Measurements from ENCODE around the gene ATP6V1G2.

ATP6V1G2 gene

DNA sequence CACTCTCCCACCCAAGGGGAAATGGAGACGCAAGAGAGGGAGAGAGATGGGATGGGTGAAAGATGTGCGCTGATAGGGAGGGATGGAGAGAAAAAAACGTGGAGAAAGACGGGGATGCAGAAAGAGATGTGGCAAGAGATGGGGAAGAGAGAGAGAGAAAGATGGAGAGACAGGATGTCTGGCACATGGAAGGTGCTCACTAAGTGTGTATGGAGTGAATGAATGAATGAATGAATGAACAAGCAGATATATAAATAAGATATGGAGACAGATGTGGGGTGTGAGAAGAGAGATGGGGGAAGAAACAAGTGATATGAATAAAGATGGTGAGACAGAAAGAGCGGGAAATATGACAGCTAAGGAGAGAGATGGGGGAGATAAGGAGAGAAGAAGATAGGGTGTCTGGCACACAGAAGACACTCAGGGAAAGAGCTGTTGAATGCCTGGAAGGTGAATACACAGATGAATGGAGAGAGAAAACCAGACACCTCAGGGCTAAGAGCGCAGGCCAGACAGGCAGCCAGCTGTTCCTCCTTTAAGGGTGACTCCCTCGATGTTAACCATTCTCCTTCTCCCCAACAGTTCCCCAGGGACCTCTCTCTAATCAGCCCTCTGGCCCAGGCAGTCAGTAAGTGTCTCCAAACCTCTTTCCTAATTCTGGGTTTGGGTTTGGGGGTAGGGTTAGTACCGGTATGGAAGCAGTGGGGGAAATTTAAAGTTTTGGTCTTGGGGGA lies 29.7 kb upstream of the ATP6V1G2 start:
- DNase-seq (ENCODE audit: low spot score), result no peak

DNA sequence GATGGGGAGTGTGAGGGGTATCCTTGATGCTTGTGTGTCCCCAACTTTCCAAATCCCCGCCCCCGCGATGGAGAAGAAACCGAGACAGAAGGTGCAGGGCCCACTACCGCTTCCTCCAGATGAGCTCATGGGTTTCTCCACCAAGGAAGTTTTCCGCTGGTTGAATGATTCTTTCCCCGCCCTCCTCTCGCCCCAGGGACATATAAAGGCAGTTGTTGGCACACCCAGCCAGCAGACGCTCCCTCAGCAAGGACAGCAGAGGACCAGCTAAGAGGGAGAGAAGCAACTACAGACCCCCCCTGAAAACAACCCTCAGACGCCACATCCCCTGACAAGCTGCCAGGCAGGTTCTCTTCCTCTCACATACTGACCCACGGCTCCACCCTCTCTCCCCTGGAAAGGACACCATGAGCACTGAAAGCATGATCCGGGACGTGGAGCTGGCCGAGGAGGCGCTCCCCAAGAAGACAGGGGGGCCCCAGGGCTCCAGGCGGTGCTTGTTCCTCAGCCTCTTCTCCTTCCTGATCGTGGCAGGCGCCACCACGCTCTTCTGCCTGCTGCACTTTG lies 29.0 kb upstream of the ATP6V1G2 start, which contains the start of gene TNF:
Gene TNF, plus strand, starts transcription at position 231 of the 567 bp plus-strand sequence. Its CDS starts 177 bp downstream, at position 408.
- DNase-seq (ENCODE audit: low spot score), result peak; percentile 50

DNA sequence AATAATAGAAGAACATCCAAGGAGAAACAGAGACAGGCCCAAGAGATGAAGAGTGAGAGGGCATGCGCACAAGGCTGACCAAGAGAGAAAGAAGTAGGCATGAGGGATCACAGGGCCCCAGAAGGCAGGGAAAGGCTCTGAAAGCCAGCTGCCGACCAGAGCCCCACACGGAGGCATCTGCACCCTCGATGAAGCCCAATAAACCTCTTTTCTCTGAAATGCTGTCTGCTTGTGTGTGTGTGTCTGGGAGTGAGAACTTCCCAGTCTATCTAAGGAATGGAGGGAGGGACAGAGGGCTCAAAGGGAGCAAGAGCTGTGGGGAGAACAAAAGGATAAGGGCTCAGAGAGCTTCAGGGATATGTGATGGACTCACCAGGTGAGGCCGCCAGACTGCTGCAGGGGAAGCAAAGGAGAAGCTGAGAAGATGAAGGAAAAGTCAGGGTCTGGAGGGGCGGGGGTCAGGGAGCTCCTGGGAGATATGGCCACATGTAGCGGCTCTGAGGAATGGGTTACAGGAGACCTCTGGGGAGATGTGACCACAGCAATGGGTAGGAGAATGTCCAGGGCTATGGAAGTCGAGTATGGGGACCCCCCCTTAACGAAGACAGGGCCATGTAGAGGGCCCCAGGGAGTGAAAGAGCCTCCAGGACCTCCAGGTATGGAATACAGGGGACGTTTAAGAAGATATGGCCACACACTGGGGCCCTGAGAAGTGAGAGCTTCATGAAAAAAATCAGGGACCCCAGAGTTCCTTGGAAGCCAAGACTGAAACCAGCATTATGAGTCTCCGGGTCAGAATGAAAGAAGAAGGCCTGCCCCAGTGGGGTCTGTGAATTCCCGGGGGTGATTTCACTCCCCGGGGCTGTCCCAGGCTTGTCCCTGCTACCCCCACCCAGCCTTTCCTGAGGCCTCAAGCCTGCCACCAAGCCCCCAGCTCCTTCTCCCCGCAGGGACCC lies 28.0 kb upstream of the ATP6V1G2 start:
- no peak for DNase-seq (ENCODE audit: low spot score)

DNA sequence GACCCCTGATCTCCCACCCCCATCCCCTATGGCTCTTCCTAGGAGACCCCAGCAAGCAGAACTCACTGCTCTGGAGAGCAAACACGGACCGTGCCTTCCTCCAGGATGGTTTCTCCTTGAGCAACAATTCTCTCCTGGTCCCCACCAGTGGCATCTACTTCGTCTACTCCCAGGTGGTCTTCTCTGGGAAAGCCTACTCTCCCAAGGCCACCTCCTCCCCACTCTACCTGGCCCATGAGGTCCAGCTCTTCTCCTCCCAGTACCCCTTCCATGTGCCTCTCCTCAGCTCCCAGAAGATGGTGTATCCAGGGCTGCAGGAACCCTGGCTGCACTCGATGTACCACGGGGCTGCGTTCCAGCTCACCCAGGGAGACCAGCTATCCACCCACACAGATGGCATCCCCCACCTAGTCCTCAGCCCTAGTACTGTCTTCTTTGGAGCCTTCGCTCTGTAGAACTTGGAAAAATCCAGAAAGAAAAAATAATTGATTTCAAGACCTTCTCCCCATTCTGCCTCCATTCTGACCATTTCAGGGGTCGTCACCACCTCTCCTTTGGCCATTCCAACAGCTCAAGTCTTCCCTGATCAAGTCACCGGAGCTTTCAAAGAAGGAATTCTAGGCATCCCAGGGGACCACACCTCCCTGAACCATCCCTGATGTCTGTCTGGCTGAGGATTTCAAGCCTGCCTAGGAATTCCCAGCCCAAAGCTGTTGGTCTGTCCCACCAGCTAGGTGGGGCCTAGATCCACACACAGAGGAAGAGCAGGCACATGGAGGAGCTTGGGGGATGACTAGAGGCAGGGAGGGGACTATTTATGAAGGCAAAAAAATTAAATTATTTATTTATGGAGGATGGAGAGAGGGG lies 27.1 kb upstream of the ATP6V1G2 start:
- no peak for DNase-seq (ENCODE audit: low spot score)

DNA sequence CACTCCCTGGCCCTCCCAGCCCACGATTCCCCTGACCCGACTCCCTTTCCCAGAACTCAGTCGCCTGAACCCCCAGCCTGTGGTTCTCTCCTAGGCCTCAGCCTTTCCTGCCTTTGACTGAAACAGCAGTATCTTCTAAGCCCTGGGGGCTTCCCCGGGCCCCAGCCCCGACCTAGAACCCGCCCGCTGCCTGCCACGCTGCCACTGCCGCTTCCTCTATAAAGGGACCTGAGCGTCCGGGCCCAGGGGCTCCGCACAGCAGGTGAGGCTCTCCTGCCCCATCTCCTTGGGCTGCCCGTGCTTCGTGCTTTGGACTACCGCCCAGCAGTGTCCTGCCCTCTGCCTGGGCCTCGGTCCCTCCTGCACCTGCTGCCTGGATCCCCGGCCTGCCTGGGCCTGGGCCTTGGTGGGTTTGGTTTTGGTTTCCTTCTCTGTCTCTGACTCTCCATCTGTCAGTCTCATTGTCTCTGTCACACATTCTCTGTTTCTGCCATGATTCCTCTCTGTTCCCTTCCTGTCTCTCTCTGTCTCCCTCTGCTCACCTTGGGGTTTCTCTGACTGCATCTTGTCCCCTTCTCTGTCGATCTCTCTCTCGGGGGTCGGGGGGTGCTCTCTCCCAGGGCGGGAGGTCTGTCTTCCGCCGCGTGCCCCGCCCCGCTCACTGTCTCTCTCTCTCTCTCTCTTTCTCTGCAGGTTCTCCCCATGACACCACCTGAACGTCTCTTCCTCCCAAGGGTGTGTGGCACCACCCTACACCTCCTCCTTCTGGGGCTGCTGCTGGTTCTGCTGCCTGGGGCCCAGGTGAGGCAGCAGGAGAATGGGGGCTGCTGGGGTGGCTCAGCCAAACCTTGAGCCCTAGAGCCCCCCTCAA lies 25.9 kb upstream of the ATP6V1G2 start, which contains the start of gene LTA:
Gene LTA, plus strand, starts transcription at position 249 of the 871 bp plus-strand sequence. Its CDS starts 454 bp downstream, at position 703.
- DNase-seq (ENCODE audit: low spot score), result no peak

DNA sequence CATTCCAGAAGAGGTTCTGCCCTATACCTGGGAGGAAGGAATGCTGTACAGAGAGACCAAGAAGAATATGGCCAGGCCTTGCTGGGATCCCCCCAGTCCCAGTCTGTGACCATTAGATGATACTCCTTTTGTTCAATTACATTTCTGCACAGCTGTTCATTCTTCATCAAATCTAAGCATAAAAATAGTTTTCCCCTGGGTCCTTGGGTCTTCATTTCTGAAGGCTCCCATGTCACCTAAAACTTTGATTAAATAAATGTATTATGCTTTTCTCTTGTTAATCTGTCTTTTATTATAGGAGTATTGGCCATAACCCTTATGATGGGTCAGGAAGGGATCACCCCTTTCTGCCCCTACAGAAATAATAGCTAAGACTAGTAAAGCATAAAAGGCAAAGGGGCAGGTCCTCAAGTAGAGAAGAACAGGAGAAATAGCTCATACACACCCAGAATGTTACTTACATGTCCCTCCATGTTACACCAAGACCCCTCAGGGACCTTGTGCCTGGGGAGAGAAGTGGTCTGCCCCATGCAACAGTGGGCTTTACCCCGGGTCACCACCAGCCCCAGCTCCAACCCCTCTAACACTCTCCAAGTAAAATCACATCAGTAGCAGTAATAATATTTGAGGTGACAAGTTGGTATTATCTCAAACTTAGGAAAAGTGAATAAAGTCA lies 23.6 kb upstream of the ATP6V1G2 start:
- DNase-seq (ENCODE audit: low spot score), result no peak

DNA sequence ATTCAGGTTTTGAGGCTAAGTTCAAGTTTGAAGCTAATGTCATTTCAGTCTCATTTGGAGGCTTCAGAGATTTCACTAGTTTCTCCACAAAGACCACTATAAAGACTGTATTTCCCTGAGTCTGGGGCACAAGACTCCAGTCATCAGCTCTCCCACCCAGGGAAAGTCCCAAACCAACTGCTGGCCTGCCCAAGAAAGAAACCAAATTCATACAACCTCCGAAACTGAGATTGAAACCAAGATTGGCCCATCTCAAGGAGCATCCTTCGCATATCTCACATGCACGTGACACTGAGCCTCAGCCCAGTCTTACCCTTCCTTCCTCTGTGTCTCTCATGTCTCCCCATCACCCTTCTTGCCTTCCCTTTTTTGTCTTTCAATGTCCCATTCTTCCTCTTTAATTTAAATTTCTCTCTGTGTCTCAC lies 22.1 kb upstream of the ATP6V1G2 start:
- DNase-seq (ENCODE audit: low spot score), result peak; percentile 16

DNA sequence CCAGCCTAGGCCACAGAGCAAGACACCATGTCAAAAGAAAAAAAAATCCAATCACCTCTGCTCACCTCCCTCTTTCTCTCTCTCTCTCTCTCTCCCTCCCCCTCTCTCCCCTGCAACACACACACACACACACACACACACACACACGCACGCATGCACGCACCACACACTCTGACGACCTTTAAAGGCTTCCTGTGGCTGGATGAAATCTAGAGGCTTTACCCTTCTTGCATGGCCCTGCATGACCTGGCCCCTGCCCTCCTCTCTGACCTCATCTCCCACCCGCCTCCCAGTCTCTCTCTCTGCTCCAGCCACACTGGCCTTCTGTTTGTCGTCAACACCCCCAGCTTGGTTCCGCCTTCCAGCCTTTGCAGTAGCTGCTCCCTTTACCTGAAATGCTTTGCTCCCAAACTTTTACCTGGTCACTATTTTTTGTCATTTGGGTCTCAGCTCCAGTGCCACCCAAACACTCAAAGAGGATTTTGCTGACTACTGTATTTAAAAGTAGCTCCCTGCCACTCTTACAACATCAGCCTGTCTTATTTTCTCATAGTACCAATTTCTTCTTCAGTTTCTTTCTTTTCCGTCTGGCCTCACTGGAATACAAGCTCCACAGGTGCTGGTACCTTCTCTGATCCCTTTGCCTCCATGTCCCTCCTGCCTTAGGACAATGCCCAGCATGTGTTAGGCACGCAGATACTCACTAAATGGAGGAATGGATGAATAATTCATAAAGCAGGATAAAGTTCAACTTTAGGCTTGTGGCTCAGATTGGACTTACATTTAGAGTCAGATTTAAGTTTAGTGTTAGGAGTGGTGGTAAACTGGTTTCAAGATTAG lies 21.3 kb upstream of the ATP6V1G2 start:
- no peak for DNase-seq (ENCODE audit: low spot score)

DNA sequence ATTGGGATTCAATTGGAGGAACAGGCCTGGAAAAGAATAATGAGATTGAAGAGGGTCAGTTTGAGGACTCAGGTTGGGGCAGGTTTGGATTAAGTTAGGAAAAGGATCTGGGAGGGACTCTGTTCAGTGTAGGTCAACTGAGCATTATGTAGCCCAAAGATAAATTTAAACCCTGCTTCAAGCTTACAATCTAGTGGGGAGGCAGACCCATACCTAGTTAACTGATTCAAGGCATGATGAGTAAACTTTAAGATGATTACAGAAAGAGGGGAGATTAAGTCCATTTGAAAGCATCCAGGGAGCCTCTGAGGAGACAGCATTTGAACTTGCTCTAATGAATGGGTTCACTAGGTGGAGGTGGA lies 14.3 kb upstream of the ATP6V1G2 start:
- no peak for DNase-seq (ENCODE audit: low spot score)

DNA sequence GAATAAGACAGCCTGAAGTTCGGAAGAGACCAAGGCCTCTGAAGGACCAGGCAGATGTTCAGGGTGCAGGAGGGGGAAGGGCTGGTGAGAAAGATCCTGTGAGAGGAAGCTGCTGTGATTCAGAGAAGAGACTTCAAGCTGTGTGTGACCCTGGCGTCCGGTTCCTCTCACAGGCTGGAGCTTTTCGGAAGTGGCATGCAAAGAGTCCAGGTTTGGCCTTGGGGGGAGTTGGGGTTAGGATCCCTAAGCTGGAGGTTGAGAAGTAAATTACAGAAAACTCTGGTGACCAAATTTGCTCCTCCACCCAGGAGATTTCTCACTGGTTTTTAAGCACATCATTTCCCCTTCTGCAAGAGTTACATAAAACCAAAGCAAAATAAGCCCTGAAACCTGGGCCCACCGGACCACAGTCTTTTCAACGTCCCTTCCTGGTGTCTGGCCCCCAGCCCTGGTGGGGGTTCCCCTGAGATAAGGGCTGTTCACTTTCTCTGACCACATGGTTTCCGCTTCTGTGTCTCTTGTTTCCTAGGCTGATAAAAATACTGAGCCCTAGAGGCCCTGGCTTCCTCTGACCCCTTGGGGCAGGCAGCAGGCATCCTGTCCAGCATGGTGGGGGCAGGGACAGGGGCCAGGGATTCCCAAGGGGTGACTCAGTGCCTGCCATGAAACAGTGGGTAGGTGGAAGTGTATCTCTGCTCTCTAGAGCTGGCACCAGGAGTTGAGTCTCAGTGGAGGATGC lies 13.7 kb upstream of the ATP6V1G2 start:
- peak; percentile 57 for DNase-seq (ENCODE audit: low spot score)

DNA sequence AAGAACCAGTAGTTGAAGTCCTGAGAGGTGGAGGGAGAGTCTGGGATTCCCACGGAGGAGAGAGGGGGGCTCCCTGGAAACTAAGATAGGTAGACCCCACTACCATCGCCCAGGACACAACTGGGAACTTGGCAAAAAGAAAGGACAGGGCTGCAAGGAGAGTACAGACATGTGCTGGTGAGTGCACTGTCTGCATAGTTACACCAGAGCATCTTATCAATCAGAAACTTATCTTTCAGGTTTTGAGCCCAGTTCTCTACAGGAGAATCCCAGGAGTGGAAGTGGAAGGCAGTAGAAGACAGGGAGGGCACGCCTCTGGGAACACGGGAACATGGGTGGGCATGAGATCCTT lies 13.2 kb upstream of the ATP6V1G2 start:
- no peak for DNase-seq (ENCODE audit: low spot score)

DNA sequence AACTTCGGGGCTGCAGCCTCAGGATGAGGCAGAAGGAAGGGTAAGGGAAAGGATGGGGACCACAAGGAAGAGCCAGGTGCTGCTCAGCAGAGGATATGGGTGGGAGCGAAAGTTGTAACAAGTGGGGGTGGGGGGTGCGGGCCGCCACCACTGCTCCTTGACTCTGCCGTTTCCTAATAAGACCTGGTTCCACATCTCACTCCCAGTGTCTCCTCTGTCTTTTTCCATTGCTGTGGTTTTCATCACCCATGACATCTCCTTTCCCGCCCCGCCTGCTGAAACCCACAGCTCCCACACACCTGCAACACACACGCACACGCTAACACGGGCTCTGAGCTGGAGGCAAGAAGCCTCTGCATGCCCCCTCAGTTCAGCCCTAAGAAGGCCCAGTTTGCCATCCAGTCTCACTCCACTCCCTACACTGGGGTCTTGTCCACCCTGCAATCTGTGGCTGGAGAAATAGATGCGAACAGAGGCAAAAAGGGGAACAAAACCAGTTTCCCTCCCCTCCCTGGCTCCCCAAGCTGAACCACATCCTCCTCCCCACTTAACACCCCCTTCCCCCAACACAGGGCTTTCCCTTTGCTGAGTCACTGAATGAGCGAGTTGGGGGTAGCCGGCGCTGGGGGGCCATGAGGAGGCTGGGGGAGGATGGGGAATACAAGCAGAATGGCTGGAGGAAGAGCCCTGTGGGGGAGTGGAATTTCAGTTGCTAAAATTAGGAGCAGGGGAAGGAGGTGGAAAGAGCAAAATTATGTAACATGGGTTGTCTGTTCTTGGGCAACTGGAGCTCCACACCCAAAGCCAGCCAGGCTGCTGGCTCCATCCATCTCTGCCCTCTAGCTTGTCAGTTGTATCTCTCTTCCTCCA lies 12.5 kb upstream of the ATP6V1G2 start:
- DNase-seq (ENCODE audit: low spot score), result peak; percentile 41

DNA sequence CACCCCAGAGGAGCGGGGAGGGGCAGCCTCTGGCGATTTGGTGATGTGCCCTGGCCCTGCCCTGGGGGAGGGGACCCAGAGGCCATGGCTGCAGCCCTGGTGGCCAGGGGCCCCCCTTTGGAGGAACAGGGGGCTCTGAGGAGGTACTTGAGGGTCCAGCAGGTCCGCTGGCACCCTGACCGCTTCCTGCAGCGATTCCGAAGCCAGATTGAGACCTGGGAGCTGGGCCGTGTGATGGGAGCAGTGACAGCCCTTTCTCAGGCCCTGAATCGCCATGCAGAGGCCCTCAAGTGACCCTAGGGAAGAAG lies 11.9 kb upstream of the ATP6V1G2 start:
- no peak for DNase-seq (ENCODE audit: low spot score)

DNA sequence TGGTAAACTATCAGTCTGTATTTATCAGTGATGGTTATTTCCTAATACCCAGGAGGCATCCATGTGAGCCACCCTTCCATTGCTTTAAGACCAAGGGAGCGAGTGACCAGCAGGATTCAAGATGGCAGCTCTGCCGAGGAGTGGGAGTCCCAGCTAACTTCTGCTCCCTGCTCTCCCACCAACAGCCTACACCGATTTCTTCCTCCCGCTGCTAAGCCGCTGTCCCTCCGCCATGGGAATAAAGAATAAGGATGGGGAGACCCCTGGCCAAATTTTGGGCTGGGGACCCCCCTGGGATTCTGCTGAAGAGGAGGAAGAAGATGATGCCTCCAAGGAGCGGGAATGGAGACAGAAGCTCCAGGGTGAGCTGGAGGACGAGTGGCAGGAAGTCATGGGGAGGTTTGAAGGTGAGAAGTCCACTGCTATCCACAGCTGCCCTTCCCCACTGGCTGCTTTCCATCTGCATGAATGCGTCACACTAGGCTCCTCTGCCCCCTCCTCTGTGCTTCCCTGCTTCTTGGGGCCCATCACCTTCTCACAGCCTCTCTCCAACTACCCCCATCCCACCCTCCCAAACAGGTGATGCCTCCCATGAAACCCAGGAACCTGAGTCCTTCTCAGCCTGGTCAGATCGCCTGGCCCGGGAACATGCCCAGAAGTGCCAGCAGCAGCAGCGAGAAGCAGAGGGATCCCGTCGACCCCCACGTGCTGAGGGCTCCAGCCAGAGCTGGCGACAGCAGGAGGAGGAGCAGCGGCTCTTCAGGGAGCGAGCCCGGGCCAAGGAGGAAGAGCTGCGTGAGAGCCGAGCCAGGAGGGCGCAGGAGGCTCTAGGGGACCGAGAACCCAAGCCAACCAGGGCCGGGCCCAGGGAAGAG lies 11.3 kb upstream of the ATP6V1G2 start:
- DNase-seq (ENCODE audit: low spot score), result no peak

DNA sequence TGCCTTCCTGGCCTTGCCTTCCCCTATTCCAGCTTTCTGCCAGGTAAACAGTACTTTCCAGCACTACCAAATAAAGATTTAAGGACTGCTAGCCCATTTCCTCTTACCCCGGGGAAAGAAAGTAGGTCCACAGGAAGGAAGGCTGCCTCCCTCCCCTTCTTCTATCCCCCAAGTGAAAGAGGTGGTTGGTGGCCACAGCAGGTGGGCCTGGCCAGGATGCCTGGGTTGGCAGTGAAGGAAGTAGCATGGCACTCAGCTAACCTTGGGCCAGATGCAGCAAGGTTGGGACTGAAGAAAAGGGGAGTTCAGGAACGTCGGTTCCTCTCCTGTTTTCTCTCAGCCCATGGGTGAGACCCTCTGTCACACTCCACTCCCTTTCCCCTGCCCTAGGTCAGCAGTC lies 9.9 kb upstream of the ATP6V1G2 start:
- no peak for DNase-seq (ENCODE audit: low spot score)

DNA sequence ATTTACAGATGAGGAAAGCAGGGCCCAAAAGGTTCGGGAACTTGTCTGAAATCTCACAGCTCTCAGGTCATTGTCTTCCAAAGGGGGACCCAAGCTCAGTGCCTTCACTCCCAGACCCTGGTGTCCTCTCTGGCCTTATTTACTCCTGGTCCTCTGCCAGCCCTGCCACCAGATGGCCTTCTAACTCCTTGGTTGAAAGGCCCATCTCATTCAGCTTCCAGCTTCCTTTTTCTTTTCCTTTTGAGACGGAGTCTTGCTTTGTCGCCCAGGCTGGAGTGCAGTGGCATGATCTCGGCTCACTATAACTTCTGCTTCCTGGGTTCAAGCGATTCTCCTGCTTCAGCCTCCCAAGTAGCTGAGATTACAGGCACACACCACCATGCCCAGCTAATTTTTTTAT lies 5.0 kb upstream of the ATP6V1G2 start:
- DNase-seq (ENCODE audit: low spot score), result peak; percentile 36

DNA sequence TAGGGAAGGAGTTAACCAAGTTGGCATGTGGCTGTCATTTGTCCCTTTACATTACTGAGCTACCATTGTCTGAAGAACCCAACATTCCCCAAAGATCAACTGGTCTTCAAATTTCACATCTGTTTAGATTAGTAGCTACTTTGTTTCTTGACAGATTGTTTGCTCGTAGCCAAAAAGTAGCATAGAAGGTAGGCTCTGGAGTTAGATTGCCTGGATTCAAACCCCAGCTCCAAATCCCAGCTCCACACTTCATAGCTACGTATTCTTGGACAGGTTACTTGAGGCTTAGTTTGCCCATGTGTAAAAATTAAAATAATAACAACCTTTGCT lies 2.1 kb upstream of the ATP6V1G2 start:
- no peak for DNase-seq (ENCODE audit: low spot score)

Measured in globus pallidus (tissue), 1 donor.